ENCODE measurements around the gene IL31.

IL31 gene

GRCh38 chr12:122172262-122172939 lies 1.6 kb downstream of the IL31 start:
- Histone ChIP-seq H3K4me2 (ENCODE audit: low read length) (no peak overlapping the region), H2AFZ (ENCODE audit: low read depth, low read length) (no peak overlapping the region), H3K36me3 (replicated peaks; ENCODE audit: low read depth, low read length) (no peaks in the 10 kb centered on the region), H3K4me3 (ENCODE audit: low read length) (no peak overlapping the region), H3K9me3 (ENCODE audit: insufficient read depth, low read length) (no peaks in the 10 kb centered on the region), H3K4me1 (ENCODE audit: low read length) (peaks cover 2% of the 10 kb centered on the region), H3K9ac (ENCODE audit: low read length) (no peak overlapping the region), H4K20me1 (ENCODE audit: insufficient read depth, low read length) (no peaks in the 10 kb centered on the region), H3K27me3 (ENCODE audit: low read depth, low read length) (peaks cover 22% of the 10 kb centered on the region), H3K79me2 (ENCODE audit: low read length) (no peaks in the 10 kb centered on the region), H3K27ac (ENCODE audit: low read length) (no peak overlapping the region)
- TF ChIP-seq CTCF (IDR thresholded peaks at IDR 0.05; ENCODE audit: low read depth, low read length) (no peak), EZH2phosphoT487 (IDR thresholded peaks at IDR 0.05; ENCODE audit: low read depth) (no peak)

GRCh38 chr12:122171399-122171798 lies 2.6 kb downstream of the IL31 start:
- Histone ChIP-seq H3K9ac (ENCODE audit: low read length) (no peak overlapping the region), H3K9me3 (ENCODE audit: insufficient read depth, low read length) (no peaks in the 10 kb centered on the region), H3K4me3 (ENCODE audit: low read length) (no peak overlapping the region), H3K27ac (ENCODE audit: low read length) (no peak overlapping the region), H3K36me3 (replicated peaks; ENCODE audit: low read depth, low read length) (no peaks in the 10 kb centered on the region), H4K20me1 (ENCODE audit: insufficient read depth, low read length) (no peaks in the 10 kb centered on the region), H3K4me1 (ENCODE audit: low read length) (peaks cover 12% of the 10 kb centered on the region), H3K4me2 (ENCODE audit: low read length) (no peak overlapping the region), H2AFZ (ENCODE audit: low read depth, low read length) (no peak overlapping the region), H3K27me3 (ENCODE audit: low read depth, low read length) (peaks cover 26% of the 10 kb centered on the region), H3K79me2 (ENCODE audit: low read length) (no peaks in the 10 kb centered on the region)
- TF ChIP-seq CTCF (IDR thresholded peaks at IDR 0.05; ENCODE audit: low read depth, low read length) (no peak), EZH2phosphoT487 (IDR thresholded peaks at IDR 0.05; ENCODE audit: low read depth) (no peak)

GRCh38 chr12:122168492-122168891 lies 5.5 kb downstream of the IL31 start:
- Histone ChIP-seq H3K79me2 (ENCODE audit: low read length) (no peaks in the 10 kb centered on the region), H4K20me1 (ENCODE audit: insufficient read depth, low read length) (no peaks in the 10 kb centered on the region), H3K9me3 (ENCODE audit: insufficient read depth, low read length) (no peaks in the 10 kb centered on the region), H3K27me3 (ENCODE audit: low read depth, low read length) (peaks cover 36% of the 10 kb centered on the region), H2AFZ (ENCODE audit: low read depth, low read length) (no peak overlapping the region), H3K4me1 (ENCODE audit: low read length) (peaks cover 22% of the 10 kb centered on the region), H3K9ac (ENCODE audit: low read length) (no peak overlapping the region), H3K4me2 (ENCODE audit: low read length) (no peak overlapping the region), H3K36me3 (replicated peaks; ENCODE audit: low read depth, low read length) (no peaks in the 10 kb centered on the region), H3K27ac (ENCODE audit: low read length) (no peak overlapping the region), H3K4me3 (ENCODE audit: low read length) (no peak overlapping the region)
- no peak for TF ChIP-seq EZH2phosphoT487 (IDR thresholded peaks at IDR 0.05; ENCODE audit: low read depth)
- TF ChIP-seq CTCF (IDR thresholded peaks at IDR 0.05; ENCODE audit: low read depth, low read length) = no peak

- Histone ChIP-seq H3K79me2 (ENCODE audit: low read length) (no peaks in the 10 kb centered on the region), H3K4me1 (ENCODE audit: low read length) (peaks cover 22% of the 10 kb centered on the region), H3K4me2 (ENCODE audit: low read length) (peak overlapping the region; percentile 84), H3K27ac (ENCODE audit: low read length) (no peak overlapping the region), H3K9me3 (ENCODE audit: insufficient read depth, low read length) (no peaks in the 10 kb centered on the region), H3K4me3 (ENCODE audit: low read length) (peak overlapping the region; percentile 61), H3K9ac (ENCODE audit: low read length) (no peak overlapping the region), H4K20me1 (ENCODE audit: insufficient read depth, low read length) (no peaks in the 10 kb centered on the region), H2AFZ (ENCODE audit: low read depth, low read length) (no peak overlapping the region), H3K36me3 (replicated peaks; ENCODE audit: low read depth, low read length) (no peaks in the 10 kb centered on the region), H3K27me3 (ENCODE audit: low read depth, low read length) (peaks cover 41% of the 10 kb centered on the region)
- TF ChIP-seq CTCF (IDR thresholded peaks at IDR 0.05; ENCODE audit: low read depth, low read length) (no peak), EZH2phosphoT487 (IDR thresholded peaks at IDR 0.05; ENCODE audit: low read depth) (no peak)
Observed at GRCh38 chr12:122167356-122167925, 6.6 kb downstream of the IL31 start.

All from OCI-LY3 (cell line).